HG03045 (cell line): Measurements from ENCODE around the gene SLC22A5.

Source experiments
- ATAC-seq: cut with Tn5 transposase; IDR thresholded peaks from one replicate; pipeline ENCODE4 v1.9.1; 2021; ENCODE audit warnings: mild to moderate bottlenecking, moderate library complexity; ENCODE audit not compliant: unreplicated experiment

SLC22A5 gene

DNA sequence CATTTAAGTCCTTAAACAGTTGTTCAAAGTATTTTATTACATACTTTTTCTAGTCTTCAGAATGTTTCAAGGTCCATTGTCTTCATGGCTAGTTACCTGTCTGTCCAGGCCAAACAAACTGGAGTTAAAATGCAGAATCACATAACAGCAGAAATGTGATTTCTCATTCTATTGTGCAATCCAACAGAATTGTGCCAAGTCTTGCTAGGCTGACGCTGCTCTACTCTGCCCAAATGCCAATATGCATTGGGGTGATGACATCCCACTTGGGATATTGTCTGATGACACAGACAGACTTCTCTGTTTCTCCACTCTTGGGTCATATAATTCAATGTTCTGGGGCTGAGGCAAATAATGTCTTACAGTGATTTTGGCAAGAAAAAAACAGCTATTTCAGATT, 5.2 kb upstream of the SLC22A5 start:
- no peak for ATAC-seq

DNA sequence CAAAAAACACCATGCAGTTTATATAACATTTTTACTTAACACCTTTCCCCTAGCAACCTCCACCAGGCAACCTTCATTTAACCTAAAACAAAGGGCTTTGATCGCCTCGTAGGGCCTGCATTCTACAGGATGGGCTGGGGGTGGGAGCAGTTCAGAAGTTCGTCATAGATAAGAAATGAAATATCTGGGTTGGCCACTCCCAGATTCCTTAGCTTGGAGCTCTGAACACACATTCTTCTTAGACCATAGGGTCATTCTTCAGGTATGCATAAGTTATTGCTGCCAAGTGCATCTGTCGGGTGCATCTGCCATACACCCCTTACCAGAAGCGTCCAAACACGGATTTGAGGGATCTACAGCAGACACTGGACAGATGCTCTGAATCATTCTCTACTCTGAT, 4.3 kb upstream of the SLC22A5 start:
- ATAC-seq: no peak

DNA sequence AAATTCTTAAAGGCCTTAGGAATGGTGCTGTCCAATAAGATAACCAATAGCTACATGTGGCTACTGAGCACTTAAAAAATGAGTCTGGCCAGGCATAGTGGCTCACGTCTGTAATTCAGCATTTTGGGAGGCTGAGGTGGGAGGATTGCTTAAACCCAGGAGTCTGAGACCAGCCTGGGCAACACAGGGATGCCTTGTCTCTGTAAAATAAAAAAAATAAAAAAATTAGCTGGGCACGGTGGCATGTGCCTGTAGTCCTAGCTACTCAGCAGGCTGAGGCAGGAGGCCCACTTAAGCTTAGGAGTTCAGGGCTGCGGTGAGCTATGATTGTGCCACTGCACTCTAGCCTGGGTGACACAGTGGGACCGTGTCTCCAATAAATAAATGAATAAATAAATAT, 1.3 kb upstream of the SLC22A5 start:
- no peak for ATAC-seq

DNA sequence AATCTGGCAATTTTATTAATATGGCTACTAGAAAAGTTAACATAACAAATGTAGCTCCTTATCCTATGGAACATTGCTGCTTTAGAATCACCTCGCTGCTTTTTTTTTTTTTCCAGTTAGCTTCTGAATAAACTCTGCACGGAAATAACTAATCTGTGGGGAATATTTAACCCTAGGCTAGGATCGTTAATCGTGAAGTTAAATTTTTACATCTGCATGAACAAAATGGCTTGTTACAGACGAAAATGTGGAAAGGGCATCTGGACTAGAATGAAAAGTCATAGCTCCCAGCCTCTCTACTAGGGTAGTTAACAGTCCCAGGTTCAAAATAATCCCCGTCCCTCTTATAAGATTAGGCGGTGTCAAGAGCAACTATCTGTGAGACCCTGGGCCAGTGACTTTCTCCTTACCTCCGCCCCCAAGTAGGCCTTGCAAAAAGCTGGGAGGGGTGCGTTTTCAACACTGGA, 470 bp upstream of the SLC22A5 start:
- ATAC-seq: no peak

DNA sequence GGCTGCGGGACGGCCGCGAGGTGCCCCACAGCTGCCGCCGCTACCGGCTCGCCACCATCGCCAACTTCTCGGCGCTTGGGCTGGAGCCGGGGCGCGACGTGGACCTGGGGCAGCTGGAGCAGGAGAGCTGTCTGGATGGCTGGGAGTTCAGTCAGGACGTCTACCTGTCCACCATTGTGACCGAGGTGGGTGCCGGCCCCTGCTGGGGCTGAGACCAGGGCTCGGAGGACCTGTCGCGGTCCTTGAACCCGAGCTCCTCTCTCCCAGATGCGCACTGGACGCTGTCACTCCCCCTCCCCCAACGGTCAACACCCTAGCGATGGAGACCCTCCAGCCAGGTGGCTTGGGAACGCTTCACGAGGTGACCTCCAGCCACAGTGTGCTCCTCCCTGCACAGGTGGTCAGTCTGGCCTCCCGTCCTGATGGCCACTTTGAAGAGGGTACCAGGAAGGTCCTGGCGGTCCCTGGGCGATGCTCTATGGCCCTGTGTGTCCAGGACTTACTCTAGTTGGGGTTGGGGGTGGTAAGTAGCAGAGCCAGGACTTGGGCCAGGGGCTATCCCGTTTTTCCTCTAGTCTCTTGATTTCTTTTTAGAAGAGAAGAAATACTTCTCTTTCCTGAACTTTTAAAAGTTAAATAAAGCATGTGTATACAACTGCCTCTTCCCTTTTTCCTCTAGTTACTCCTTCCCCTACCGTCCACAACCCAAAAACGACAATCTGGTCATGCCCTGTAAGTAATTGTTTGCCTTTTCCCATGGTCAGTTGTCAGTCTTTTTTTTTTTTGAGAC, 866 bp downstream of the SLC22A5 start:
- ATAC-seq: no peak

DNA sequence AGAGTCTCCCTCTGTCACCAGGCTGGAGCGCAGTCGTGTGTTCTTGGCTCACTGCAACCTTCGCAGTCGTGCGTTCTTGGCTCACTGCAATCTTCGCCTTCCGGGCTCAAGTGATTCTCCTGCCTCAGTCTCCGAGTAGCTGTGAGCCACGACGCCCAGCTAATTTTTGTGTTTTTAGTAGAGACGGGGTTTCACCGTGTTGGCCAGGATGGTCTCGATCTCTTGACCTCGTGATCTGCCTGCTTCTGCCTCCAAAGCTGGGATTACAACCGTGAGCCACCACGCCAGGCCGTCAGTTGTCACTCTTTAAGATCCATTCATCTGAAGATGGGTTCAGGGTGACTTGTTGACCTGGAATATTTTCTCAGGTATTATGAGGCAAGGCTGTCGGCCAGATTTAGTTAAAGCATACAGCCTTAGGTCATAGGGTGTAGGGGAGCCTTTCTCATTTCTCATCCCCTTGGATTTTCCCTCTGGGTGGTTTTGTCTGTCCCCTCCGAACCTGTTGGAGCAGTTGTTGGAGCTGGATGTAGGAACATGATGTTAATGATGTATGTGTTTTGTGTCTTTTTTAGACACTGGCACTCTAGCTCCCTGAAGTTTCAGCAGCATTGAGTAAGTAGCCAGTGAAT, 1.6 kb downstream of the SLC22A5 start:
- ATAC-seq: no peak

DNA sequence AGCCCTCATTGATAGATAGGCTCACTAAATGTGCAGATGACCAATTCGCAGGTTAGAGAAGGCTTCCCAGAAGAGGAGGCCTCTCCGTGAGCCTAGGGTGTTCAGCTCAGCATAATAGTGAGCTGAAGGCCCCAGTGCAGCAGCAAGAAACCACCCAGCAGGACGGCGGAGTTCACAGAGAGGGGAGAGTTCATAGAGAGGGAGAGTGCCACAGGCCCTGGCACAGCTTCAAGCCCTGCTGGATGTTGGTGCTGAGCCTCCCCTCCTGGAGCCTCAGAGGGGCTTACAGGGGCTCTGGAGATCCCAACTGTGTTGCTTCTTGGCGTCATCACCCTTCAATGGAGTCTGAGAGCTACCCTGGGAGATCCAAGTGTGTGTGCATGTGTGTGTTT, 2.1 kb downstream of the SLC22A5 start:
- no peak for ATAC-seq

DNA sequence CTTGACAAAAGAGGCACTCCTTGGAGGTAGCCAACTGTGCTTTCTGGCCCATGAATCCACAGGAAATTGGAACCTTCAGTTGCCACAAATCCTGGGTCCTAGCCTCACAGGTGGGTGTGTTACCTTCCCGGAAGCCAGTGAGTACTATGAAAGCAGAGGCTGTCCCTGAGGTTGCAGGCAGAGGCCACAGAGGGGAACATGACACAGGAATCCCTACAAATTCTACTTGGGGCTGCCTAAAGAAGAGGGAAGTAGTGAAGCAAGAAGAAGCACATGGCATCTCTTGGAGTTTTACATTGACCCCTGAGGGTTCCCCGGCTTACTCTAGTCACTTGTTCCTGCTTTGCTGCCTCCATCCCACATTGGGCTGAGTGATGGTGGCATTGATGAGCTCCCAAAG, 2.6 kb downstream of the SLC22A5 start:
- ATAC-seq: no peak

DNA sequence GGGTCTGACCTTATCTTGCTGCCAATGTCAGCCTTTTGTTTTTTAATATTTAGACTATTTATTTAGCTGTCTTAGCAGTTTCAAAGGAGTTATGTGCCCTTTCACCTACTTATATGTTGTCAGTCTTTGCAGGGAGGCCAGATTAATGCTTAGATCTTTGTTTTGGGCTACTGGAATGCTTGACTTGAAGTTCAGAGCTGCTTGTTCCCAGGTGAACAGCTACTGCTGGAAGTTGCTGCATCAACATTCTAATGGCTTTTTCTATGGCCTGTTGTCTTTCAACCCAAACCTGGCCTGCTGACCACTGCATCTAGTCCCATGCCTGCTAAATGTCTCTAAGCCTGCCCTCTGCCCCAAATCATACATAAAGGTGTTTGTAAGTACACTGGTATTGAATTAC, 3.0 kb downstream of the SLC22A5 start:
- no peak for ATAC-seq

DNA sequence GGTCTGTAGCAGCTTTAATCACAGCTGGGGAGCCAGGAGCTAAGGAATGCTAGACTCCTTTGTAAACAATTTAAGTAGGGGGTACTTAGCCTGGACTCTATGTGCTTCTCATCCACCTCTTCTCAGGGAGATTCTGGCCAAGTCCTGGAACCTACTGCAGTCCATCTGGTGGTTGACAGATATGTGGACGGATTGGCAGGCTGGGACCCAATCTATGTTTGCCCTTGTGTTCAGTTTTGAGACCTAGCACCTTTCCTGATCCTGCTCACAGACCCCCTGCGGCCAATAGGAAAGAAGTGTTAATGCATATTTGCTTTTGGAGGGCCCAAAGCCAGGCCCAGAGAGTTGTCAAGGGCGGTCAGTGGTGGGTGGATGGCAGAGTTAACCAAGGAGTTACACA, 6.4 kb downstream of the SLC22A5 start:
- no peak for ATAC-seq

DNA sequence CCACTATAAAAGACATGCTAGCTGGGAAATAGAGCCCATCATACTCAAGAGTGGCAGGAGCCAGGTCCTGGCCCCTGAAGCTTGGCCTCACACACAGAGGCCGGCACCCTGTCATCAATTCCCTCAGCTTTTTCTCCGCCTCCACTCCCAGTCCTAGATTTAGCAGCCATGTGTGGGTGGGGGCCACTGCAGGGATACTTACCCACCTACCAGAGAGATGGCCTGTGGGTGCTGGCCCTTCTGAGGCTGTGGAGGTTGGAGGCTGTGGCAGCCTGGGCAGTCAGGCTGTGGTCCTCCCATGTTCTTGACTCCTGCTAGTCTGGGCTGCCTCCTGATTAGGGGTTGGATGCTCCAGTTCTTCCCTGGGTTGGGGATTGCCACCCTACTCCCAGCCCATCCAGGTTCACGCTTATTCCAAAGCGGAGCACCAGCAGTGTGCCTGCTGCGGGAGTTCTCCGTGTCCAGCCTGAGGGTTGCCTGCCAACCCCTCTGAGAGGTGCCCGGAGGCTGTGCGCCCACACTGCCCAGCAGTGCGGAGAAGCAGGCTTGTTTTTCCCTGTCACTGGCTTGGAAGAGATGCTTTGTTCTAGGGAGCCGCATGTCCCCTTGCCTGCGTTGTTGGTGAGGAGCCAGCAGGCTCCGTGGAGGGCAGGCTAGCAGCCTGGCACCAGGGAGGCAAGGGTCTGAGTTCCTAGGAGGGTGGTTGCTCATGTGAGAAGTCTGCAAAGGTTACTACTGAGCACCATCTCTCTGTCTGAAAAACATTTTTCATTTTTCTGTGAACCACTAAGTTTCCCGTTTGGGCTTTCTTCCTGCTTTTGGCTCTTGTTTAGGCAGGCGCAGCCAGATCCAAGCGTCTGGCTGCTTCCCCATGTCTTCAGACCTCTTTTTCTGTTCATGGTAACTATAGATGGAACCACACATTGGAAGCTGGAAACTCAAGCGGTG, 7.5 kb downstream of the SLC22A5 start:
- ATAC-seq: no peak

DNA sequence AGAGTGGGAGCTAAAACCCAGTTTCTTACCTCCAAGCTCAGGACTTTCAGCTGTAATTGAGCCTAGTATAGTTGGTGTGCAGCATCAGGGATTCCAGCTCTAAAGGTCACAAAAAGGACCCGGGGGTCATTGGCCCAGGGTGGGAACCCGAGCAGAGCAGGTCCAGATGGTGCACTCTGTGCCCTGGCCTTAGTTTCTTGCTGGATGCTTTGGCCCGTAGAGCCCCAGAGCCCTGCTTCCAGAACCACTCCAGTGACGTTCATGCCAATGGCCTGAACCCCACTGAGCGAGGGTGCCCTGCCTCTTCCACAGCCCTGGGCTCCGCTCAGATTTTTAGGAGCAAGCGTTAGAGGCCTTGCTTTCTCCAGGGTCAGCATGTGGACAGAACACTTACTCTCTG, 8.2 kb downstream of the SLC22A5 start:
- ATAC-seq: no peak

DNA sequence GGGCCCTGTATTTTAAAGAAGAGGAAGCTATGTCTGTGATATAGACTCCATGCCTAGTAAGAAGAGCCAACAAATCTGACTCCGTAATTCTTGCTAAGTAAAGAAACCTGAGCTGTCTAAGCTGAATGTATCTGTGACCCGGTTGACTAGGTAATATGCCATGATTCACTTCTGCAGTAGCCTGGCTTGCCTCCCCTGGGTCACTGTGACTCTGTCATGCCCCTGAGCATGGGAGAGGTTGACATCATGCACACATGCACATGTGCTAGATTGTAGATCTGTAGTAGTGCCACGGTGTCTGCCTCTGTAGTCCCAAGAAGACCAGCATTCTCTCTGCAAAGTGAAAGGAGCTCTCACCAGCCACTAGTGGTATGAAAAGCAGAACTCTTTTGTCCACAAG, 9.1 kb downstream of the SLC22A5 start:
- no peak for ATAC-seq

DNA sequence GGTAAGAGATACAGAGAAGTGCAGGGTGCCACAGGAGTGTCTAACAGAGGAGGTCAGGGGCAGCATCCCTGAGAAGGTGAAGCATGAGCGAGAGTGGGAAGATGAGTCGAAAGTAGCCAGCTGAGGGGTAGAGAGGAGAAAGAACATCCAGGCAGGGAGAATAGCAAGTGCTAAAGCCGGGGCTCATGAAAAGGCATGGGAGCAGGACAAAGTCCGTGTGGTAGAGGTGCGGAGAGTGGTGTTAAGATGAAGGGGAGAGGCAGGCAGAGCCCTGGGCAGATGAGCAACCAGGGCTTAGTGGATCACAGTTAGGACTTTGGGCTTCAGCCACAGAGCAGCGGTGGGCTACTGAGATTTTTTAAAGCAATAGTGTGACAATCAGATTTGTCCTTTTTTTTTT, 10.5 kb downstream of the SLC22A5 start:
- no peak for ATAC-seq

DNA sequence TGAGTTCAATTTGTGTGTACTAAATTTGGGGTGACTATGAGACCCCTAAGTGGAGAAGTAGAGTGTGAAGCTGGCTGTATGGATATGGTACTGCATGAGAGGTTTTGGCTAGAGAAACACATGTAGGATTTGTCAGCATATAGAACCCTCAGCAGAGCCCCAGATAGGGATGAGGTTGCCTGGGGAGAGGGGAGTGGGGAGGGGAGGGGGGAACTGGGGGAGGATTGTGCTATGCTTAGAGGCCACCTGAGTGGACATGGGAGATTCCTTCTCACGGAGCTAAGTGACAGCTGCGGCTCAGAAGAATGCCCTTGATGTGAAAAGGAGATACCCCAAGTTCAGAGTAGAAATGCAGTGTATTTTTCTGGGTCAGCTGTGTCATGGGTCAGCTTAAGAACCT, 11.2 kb downstream of the SLC22A5 start:
- no peak for ATAC-seq

DNA sequence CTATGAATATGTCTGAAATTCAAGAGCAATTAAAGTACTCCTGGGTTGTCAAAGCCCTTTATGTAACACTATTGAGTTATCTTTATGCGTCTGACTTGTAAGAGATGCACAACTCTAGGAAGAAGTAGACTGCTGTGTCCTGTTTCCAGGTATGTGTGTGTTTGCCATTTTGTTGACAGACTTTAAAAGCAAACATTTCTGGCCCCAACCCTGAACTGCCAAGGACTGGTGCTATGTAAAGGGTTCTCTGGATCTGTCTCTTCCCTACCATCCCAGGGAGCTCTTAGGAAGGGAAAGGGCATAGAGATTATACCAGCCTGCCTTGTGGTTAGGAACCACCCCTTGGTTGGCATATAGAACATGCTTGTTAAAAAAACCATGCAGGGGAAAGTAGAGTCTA, 12.1 kb downstream of the SLC22A5 start:
- no peak for ATAC-seq

DNA sequence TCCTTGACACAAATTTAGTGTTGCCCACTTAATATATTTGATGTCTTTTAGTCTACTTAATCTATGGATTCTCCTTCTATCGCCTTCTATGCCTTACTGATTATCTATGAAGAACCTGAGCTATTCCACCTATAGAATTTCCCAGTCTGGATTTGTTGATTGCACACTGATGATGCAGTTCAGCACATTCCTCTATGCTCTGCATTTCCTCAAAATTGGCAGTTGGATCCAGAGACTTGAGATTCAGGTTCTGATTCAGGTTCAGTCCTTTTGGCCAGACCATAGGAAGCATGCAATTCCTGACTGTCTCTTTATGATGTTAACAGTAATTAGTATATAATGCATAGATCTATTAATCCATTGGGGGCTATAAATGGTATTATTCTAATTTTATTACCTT, 13.8 kb downstream of the SLC22A5 start:
- no peak for ATAC-seq

DNA sequence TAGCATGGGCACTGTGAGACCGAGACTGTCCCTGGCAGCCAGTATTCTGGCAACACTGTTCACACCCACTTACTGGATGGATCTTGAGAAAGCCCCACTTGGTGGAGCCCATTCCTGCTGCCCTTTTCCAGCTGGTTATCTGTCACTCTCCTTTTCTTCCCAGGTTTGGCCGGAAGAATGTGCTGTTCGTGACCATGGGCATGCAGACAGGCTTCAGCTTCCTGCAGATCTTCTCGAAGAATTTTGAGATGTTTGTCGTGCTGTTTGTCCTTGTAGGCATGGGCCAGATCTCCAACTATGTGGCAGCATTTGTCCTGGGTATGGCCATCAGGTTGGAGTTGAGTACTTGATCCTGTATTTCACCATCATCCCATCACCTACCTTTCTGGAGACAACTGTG, 14.5 kb downstream of the SLC22A5 start:
- ATAC-seq: no peak

DNA sequence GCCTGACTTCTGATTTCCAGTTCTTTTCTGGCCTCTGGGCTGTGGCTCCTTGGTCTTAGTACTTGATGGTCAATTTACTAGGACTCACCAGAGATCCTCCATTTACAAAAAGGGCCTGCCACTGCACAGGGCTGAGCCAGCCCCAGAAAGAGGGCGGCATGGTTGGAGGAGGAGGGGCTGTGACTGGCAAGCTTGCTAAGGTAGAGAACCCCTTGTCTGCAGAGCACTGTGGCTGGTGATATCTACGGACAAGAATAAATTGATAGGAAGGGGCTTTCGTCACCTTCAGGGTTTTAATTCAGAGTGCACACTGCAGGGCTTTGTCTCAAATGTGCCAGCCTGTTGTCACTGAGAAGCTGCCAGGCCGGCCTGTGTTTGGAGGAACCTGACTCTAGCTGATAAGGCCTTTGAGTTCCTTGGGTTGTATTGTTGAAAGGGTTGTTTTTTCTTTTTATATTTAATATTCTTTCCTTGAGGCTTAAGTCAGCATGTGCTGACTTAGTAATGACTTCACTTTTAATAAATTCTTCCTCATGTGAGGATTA, 15.1 kb downstream of the SLC22A5 start:
- no peak for ATAC-seq

DNA sequence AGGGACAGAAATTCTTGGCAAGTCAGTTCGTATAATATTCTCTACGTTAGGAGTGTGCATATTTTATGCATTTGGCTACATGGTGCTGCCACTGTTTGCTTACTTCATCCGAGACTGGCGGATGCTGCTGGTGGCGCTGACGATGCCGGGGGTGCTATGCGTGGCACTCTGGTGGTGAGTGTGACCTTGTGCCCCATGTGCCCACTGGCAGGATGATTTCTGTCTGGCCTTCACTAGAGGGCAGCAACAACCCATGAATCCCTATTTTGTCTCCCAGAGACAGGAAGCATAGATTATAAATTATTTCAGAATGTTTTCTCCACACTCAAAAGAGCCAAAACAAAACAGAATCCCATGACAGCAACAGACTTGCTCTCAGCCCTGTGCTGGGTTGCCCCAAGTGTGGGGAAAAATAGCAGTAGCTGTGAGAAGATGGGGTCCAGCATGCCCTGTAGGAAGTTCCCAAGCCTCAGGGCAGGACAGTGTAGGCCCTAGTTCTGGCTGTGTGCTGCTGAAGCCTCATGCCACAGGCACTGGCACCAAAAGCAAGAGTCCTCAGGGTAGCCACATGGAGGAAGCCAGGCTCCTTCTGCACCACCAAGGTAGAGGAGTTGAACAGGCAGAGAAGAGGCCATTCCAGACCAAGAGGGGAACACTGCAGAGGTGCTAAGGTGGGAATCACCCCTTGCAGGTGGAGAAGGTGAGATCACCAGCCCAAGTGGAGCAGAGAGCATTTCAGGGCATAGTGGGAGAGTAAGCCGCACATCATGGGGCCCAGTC, 16.0 kb downstream of the SLC22A5 start:
- ATAC-seq: peak; percentile 37
